T-helper 22 cell (primary cell): ENCODE measurements around the gene GLUL.
"Not testable (repeated sequence)": the region's sequence is repeated elsewhere in the genome, so short reads cannot be mapped to it uniquely, and the experiment has no call there.

ENCODE experiments used
- DNase-seq: peaks from one replicate; pipeline ENCODE4 v3.0.0-alpha.2; 2020; ENCODE audit warnings: low read depth

The GLUL gene

DNA sequence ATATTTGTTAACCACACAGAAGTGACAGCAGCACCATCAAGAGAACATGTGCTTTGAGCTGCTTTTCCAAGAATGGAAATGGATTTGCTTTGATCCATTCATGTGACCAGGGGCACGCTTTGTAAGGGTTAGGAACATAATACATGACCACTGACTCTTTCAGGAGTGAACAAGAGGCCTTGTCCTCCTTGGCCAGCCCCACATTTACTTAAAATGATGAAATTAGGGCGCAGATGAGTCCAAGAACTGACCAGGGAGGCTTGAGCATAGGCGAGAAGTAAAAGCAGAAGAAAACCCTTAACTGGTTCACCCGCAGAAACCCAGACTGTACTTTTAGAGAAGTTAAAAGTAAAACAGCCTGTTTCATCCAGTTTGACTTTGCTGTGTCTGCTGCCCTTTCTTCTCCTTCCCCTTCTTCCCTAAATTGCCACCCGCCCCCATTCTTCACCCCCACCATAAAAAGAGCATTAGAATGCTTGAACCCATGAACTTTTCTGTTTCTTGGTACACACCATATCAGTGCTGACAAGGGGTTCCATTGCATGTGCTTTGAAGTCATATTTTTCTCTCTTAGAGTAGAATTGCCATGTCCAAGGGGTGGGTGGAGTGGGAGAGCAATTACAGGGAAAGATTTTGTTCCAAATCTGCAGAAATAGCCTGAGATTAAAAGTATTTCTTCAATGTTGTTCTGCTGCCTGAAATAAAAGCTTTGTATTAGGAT lies 2.6 kb upstream of the GLUL start:
- DNase-seq, result no peak

DNA sequence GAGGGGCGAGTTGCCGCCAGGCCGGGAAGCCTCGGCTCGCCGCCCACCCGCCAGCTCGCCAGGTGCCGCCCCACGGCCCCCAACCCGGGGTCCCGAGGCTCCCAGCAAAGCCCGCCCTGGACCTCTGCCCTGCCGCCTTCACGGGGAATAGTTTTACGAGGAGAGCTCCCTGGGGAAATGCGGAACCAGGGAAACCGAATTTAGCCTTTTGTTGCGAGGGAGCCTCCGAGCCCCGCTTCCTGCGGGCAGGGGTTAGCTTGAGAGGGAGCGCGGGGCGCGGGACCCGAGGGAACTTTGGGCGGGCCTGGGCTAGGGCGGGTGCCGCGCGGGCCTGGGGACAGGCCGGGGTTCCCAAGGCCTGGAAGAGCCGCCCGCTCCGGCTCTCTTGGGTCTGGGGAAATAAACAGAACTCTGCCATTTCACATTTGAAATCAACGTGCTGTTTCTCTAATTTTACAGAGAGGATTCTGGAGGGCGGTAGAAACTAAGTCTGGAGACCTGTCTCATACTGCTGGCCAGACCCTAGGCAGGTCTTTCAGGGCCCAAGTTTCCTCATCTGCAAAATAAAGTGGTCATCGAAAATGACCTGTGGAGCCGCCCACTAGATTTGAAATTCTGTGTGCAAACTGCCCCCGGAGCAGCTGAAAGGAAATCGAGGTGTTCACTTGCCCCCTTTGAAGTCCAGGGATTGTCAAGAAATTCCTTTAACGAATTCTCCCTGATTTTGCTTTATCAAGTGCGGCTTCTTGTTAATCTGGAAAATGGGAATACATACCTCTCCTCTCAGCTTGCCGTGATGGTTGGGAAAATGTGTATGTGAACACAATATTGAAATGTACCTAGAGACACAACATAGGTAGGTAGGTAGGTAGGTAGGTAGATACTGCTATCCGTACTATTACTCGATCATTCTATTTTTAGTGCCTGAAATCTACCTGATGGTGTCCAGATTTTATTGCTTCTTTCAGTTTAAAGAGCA lies 749 bp upstream of the GLUL start:
- no peak for DNase-seq

DNA sequence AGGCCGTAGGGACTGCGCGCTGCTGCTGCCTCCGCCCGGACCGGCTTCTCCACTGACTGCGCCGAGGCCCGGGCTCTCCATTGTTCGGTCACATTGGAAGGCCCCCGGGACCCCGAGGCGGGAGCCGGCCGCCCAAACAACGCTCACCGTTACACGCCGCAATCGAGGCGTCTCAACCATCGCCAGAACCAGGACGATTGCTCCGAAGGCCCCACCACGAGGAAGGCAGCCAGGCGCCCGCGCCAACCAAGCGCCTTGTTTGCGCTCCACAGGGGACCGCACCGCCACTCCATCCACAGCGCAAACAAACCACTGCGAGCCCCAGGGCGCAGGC lies 595 bp downstream of the GLUL start:
- no peak for DNase-seq

DNA sequence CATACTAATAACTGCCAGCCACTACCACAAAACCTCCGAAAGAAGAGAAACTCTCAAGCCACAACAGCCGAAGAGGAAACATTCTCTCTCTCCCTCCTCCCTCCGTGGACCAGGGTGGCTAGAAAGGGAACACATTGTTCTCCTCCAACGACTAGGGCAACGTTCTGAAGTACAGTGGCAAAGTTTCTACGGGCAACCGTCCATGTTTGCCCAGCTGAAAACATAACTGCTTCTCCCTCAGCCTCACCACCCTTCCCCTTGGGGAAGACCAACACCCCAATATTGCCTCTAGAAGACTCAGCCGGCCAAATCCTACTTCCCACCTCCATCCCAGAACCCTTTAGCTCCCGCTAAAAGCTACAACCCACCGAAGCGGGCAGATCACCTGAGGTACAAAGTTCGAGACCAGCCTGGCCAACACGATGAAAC lies 2.0 kb downstream of the GLUL start:
- no peak for DNase-seq

DNA sequence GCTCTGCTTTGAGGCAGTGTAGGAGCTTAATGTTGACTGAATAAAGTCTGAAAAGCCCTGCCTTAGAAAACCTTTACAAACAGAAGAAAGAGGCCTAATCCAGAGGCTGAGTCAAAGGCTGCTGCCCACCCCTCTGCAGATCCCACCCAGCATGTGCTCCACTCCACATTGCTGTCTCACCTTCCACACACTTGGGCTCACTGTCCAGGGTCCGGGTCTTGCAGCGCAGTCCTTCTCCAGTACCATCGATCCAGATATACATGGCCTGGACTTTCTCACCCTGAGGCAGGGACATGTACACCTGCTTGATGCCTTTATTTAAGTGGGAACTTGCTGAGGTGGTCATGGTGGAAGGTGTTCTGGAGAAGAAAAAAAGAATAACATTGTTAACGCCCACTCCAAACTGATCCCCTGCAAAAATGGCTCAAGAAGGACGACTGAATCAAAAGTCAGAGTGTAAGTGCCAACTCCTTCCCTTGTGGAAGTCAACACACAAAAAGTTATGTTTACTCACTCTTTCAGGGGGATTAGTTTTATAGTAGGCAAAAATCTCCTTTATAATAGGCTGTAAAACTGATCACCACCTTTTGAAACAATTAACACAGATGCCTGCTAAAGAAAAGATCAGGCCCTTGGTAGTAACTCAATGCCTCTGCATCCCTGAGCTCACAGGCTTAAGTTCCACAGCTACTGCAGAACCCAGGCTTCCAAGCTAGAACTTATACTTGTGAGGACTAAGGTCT lies 3.0 kb downstream of the GLUL start:
- DNase-seq, result no peak

DNA sequence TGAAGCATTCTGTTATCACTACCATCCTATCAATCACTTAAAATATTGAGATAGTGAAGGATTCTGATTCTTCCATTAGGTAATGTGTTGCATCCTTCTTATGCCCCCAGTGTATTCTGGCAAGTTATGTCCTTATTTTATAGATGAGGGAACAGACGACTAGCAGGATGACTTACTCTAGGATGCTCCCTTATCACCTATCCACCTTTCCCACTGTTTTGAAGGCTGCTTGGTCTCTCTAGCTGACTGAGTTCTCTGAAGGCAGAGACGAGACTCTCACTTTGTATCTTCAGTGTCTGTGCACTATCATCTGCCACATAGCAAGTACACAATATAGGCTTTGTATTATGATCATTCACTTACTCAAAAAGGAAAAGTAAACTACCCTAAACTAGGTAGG lies 4.0 kb downstream of the GLUL start:
- no peak for DNase-seq

DNA sequence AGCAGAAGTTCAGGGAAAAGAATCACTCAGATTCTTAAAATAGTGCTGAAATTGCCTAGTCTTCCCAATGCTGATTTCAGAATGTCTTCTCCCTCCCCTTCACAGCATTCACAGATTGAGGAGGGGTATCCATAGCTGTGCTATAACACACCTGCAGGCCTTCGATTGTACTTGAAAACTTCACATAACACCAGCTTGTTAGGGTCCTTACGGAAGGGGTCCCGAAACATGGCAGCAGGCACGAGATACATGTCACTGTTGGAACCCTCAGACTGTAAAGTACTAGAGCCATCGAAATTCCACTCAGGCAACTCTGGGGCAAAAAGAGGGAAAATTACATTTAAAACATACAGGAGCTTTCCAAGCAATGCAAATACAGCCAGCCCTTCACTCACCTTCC lies 4.6 kb downstream of the GLUL start:
- no peak for DNase-seq

DNA sequence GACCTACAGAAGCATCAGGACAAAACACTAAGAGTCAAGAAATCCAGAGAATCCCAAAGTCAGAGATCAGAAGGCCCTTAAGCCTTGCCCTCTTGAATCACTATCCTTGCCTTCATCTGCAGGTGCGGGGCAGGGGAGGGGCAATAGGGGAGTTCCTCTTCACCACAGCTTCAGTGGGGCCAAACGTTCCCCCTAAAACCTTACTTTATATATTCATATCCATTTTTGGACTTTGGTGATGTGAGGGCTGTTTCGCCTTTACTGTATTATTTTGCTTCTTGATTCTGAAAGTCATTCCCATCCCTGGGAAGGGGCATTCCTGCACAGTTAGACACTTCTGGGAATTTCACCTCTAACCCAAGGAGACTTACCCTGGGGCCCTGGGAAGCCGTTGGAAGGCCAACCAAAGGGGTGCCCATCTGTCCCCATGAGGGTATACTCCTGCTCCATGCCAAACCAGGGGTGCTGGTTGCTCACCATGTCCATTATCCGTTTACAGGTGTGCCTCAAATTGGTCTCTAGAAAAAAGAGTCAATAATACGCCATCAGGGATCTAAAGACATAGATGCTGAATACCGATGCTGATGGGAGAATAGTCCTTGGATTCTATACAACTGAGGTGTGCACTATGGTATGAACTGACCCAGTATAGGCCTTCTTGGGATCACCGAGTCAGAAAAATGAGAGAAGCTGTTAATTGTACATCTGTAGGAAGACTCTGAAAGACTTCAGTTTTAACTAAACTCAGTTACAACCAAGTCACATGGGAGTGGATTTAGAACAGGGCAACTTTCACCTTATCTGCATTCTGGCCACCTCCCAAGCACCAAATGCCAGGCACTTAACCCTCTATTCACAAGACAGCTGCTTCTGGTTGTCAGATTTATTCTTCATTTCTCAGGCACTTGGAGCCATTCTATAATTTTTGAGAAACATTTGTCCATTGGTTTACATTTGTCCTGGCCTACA lies 5.4 kb downstream of the GLUL start:
- DNase-seq, result no peak

DNA sequence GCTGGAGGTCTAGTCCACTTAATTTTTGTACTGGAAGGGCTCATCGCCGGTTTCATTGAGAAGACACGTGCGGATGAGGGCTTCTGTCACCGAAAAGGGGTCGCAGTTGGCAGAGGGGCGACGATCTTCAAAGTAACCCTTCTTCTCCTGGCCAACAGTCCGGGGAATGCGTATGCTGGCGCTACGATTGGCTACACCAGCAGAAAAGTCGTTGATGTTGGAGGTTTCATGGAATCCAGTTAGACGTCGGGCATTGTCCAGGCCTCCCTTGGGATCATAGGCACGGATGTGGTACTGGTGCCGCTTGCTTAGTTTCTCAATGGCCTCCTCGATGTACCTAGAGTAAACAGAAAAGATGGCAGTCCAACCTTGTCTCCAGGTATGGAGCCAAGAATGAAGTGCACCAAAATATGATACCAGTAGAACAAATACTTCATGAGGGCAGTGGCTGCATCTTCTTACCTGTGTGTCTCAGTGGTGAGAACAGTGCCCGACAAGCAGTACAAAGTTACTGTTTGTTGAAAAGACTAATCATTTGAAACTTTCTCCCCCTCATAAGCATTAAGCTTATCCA lies 7.1 kb downstream of the GLUL start:
- DNase-seq, result no peak

DNA sequence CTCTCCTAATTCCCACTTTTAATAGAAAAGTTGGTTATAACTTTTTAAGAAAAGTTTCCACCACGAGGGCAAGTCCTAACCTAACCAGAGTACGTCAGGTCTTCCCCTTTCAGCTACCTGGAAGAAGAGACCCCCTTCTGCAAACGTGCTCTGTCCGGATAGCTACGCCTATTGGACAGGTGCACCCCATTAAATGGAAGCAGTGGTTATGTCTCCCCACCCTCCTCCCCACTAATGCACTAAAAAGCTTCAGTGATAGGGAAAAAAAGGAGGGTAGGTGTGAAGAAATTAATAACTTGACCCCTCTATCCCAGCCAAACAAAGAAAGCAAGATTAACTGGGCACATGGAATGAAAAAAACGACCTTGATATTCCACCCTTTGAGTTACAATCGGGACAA lies 7.7 kb downstream of the GLUL start:
- DNase-seq, result no peak

DNA sequence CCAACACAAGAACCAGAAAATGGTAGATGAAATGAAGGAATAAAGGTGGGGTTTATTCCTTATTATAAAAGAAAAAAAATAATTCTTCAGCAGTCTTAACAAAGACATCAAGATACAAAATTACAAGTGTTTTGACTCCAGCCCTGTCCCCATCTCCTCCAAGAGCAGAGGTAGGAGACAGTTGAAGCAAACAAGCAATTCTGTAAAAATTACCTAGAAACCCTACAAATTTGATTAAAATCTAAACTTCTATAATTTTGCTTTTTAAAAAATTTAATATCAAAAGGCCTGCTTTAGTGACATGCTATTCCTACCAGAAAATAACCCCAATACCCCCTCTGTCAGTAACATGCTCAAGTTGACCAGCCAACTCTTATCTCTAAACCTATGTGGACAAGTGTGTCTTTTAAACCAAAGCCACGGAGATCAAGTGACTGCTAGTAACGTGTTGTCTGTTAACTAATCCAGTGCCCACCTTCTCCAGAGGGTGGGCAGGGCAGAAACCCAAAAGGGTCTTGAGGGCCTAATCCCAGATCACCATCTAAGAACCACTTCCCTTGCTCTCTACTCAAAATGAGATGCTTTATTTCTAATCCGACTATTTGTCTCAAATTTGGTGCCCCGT lies 8.4 kb downstream of the GLUL start:
- DNase-seq, result no peak

DNA sequence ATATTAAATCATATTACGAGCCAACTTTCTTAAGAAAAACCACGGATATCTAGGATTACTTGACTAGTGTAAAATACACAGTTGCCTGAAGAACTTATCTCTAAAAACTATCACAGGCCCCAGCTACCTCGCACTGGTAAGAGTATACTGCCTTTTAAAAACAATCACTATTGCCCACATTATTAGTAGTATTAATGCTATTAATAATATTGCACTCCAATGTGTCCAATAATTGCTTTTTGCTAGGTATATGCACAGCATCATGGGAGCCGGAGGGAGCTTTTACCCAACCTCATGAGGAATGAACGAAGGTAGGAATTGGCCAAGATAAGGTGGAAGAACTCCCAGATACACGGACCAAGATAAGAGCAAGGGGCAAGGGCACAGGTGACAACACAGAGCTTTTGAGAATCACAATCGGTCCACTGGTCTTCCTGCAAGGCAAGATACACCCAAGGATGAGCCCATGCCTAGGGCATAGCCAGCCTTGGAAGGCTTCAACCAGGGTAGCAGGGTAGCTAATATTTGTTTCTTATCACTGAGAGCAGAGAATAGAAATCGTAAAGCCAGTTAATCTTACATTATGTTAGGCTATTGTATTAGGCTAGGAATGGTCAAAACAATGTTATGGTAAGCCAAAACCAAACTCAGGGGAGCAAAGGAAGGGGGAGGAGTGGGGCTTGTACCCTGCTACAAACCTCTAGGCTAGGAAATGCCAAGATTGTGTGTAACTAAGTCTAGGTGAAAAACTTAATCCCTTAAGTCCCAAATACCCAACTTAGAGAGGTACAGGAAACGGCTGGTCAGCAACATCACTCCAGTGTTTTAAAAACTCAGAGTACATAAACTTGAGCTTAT lies 9.4 kb downstream of the GLUL start:
- no peak for DNase-seq

DNA sequence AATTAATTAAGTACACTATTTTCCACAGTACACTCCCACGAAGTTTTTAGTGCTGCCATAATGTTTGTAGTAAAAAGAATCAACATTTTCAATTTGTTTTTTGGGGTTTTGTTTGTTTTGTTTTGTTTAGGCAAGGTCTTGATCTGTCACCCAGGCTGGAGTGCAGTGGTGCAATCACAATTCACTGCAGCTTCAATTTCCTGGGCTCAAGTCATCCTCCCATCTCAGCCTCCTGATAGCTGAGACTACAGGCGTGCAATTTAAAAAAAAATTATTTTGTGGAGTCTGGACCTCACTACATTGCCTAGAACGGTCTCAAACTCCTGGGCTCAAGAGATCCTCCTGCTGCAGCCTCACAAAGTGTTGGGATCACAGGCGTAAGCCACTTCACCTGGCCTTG lies 11.4 kb downstream of the GLUL start:
- no peak for DNase-seq

DNA sequence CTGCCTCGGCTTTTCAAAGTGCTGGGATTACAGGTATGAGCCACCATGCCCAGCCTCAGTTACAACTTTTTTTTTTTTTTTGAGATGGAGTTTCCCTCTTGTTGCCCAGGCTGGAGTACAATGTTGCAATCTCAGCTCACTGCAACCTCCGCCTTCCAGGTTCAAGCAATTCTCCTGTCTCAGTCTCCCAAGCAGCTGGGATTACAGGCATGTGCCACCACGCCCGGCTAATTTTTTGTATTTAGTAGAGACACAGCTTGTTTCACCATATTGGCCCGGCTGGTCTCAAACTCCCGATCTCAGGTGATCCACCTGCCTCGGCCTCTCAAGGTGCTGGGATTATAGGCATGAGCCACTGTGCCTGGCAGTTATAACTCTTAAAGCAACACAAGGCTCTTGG lies 11.8 kb downstream of the GLUL start:
- not testable (repeated sequence) for DNase-seq

DNA sequence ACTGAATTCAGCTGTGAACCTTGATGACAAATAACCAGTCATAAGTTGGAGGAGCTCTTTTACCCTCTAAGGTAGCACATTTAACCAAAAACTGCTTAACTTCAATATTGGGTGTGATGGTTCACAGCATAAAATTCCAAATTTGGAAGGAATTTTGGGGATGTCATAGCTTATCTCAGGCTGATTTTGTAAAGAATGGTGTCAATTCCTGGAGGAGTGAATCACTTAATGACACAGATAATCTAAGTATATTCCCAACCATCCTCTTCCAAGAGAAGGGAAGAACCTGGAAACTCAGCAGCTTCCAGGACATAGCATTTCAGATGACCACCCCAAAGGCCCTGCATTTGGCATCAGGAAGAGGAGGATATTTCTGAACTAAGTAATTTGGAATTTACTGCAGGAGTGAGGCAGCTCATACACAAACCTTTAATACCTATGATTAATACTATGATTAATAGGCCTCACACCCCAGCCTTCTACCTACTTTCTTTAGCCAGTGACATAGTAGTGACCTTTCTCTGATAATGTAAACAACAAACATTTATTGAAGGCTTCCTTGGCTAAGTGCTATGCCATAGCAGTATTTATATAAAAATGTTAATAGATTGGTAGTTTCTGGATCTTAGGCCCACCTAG lies 14.5 kb downstream of the GLUL start:
- no peak for DNase-seq

DNA sequence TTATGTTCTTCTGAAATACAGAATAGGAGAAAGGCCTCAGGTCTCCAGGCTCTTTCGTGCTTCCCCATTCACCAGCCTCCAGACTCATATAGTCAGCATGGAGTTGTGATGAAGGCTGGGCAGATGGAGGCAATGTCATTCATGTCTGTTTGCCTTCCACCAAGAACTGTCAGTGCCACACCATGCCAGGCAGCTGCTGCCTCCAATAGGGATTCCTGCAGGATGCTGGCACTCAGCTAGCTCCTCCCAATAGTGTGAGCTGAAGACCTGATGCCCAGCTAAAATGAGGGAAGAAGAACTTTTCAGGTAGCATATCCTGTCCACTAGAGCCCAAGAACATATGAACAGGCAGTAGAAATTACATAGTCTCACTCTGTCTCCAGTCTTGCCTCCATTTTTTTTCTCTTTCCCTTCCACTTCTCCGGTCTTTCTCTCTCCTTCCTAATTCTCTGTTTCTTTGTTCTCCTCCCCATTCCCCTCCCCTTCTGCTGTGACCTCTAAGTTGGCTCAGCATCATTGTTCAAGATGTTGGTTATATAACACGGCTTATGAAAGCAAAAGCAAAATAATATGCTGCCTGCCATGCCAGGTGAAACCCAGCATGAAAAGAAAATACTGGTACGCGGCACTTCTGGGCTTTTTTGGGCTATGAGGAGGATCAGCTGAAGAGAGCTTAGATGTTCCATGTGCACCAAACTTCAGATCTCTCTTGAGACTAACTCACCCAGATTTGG lies 17.3 kb downstream of the GLUL start:
- DNase-seq, result no peak

DNA sequence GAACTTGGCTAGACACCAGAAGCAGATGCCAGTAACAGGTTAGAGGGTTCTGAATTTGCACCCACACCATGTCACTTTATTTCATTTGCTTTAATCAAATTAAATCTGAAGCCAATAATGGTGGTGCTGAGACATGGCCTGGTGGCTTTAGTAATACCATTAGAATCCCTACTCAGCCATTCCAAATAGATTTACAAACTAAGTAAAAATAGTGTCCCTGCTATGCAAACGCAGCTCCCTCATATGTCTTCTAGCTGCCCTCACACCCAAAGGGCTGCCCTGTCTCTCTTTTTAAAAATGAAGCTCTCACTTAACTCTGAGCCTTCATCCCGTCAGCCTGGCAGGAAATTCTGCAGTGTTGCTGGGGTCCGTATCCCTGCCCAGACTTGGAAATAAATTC lies 21.1 kb downstream of the GLUL start:
- no peak for DNase-seq

DNA sequence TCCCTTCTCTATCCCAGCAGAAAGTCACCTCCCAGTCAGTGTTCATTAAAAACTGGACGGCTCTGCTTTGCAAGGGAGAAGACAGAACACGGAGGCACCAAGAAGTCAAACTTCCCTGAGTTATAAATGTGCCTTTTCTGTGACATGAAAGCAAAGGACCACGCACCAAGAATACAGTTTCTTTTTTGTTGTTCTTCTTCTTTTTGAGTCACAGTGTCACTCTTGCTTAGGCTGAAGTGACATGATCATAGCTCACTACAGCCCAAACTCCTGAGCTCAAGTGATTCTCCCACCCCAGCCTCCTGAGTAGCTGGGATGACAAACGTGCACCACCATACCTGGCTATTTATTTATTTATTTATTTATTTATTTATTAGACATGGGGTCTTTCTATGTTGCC lies 22.7 kb downstream of the GLUL start:
- DNase-seq, result no peak

DNA sequence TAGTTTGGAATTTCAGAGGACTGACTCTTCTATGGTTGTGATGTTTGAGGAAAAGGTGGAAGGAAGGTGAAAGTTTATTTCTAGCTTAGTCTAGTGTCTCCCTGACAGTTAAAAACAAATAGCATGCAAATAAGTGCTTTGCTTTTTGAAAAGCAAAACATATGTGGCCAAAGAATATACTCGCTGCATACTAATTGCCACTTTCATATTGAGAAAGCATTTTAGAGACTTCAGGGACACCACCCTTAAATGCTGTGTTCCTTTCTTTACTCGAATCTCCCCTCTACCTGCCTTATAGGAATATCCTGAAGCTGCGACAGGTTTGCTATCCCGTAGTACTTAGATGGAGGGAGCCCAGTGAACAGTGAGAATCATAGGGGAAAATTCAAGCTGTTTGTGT lies 23.2 kb downstream of the GLUL start:
- DNase-seq, result no peak
